H9 (cell line): Measurements from ENCODE around the gene TRUB2. TPM values are rescaled to one million over a fixed set of nuclear protein-coding genes. Genes with fewer than 3 reads are reported as not detected.

Source experiments
- DNase-seq: peaks from one replicate; pipeline ENCODE4 v3.0.0-alpha.2; 2017
- H2AFZ ChIP-seq: one replicate; pipeline ENCODE4 v1.6.1; 2013; ENCODE audit warnings: mild to moderate bottlenecking, low read length, control low read depth, moderate library complexity
- H2AK5ac ChIP-seq: 2 replicates; pipeline ENCODE4 v1.6.1; 2013; ENCODE audit warnings: low read length, control low read depth, mixed read lengths; ENCODE audit not compliant: insufficient read length
- H2BK120ac ChIP-seq: one replicate; pipeline ENCODE4 v1.6.1; 2013; ENCODE audit warnings: low read depth, mild to moderate bottlenecking, low read length, control low read depth, inconsistent platforms; ENCODE audit not compliant: poor library complexity, severe bottlenecking
- H2BK12ac ChIP-seq: 2 replicates; pipeline ENCODE4 v1.6.1; 2013; ENCODE audit warnings: low read length, control low read depth, mixed read lengths, low read depth; ENCODE audit not compliant: insufficient read length
- H2BK15ac ChIP-seq: 2 replicates; pipeline ENCODE4 v1.6.1; 2013; ENCODE audit warnings: low read depth, low read length, control low read depth
- H2BK20ac ChIP-seq: one replicate; pipeline ENCODE4 v1.6.1; 2013; ENCODE audit warnings: low read depth, mild to moderate bottlenecking, low read length, control low read depth, inconsistent platforms; ENCODE audit not compliant: poor library complexity, severe bottlenecking
- H2BK5ac ChIP-seq: 2 replicates; pipeline ENCODE4 v1.6.1; 2013; ENCODE audit warnings: low read length, control low read depth, mixed read lengths; ENCODE audit not compliant: insufficient read length
- H3K14ac ChIP-seq: 2 replicates; pipeline ENCODE4 v1.6.1; 2013; ENCODE audit warnings: low read length, control low read depth; ENCODE audit not compliant: insufficient read depth
- H3K18ac ChIP-seq: 2 replicates; pipeline ENCODE4 v1.6.1; 2013; ENCODE audit warnings: low read depth, mild to moderate bottlenecking, mixed read lengths, low read length, control low read depth; ENCODE audit not compliant: insufficient read length
- H3K23ac ChIP-seq: 2 replicates; pipeline ENCODE4 v1.6.1; 2013; ENCODE audit warnings: low read length, control low read depth, mixed read lengths, low read depth; ENCODE audit not compliant: insufficient read length
- H3K23me2 ChIP-seq: 2 replicates; pipeline ENCODE4 v1.6.1; 2013; ENCODE audit warnings: low read depth, mild to moderate bottlenecking, mixed read lengths, low read length, control low read depth; ENCODE audit not compliant: insufficient read length, poor library complexity, severe bottlenecking
- H3K27ac ChIP-seq: 2 replicates; pipeline ENCODE4 v1.5.1; 2013; ENCODE audit warnings: low read length, control low read depth, mixed read lengths, low read depth; ENCODE audit not compliant: insufficient read length
- H3K27me3 ChIP-seq: 2 replicates; pipeline ENCODE4 v1.6.1; 2013; ENCODE audit warnings: low read length, control low read depth, inconsistent platforms; ENCODE audit not compliant: insufficient read depth
- H3K4ac ChIP-seq: 2 replicates; pipeline ENCODE4 v1.6.1; 2013; ENCODE audit warnings: low read depth, mild to moderate bottlenecking, control low read depth, inconsistent platforms, low read length, moderate library complexity
- H3K4me1 ChIP-seq: 2 replicates; pipeline ENCODE4 v1.6.1; 2013; ENCODE audit warnings: low read length, control low read depth, inconsistent platforms; ENCODE audit not compliant: insufficient read depth
- H3K4me2 ChIP-seq: 2 replicates; pipeline ENCODE4 v1.6.1; 2013; ENCODE audit warnings: low read length, control low read depth, mixed read lengths; ENCODE audit not compliant: insufficient read length, insufficient read depth
- H3K56ac ChIP-seq: 2 replicates; pipeline ENCODE4 v1.6.1; 2013; ENCODE audit warnings: low read depth, mild to moderate bottlenecking, mixed read lengths, low read length, control low read depth; ENCODE audit not compliant: insufficient read length
- H3K79me1 ChIP-seq: 2 replicates; pipeline ENCODE4 v1.6.1; 2013; ENCODE audit warnings: low read depth, mild to moderate bottlenecking, moderate library complexity, low read length, control low read depth, inconsistent platforms; ENCODE audit not compliant: insufficient read depth, poor library complexity, severe bottlenecking
- H3K79me2 ChIP-seq: 2 replicates; pipeline ENCODE4 v1.6.1; 2013; ENCODE audit warnings: low read length, control low read depth, inconsistent platforms; ENCODE audit not compliant: insufficient read depth
- H3K9ac ChIP-seq: 2 replicates; pipeline ENCODE4 v1.6.1; 2013; ENCODE audit warnings: low read length, control low read depth, mixed read lengths; ENCODE audit not compliant: insufficient read length; ENCODE audit errors: extremely low read depth
- H3K9me3 ChIP-seq: one replicate; pipeline ENCODE4 v1.6.1; 2013; ENCODE audit warnings: low read depth, low read length, inconsistent platforms; ENCODE audit not compliant: control insufficient read depth
- H3T11ph ChIP-seq: one replicate; pipeline ENCODE4 v1.6.1; 2013; ENCODE audit warnings: mild to moderate bottlenecking, low read length, control low read depth, inconsistent platforms
- H4K20me1 ChIP-seq: one replicate; pipeline ENCODE4 v1.6.1; 2013; ENCODE audit not compliant: control insufficient read depth, insufficient read length, insufficient read depth
- H4K5ac ChIP-seq: 2 replicates; pipeline ENCODE4 v1.6.1; 2013; ENCODE audit warnings: low read depth, mild to moderate bottlenecking, mixed read lengths, low read length, control low read depth; ENCODE audit not compliant: insufficient read length
- H4K8ac ChIP-seq: replicated peaks from 2 replicates; pipeline ENCODE4 v1.6.1; 2013; ENCODE audit warnings: low read length, control low read depth, mixed read lengths, low read depth; ENCODE audit not compliant: insufficient read length
- H4K91ac ChIP-seq: 2 replicates; pipeline ENCODE4 v1.6.1; 2013; ENCODE audit warnings: low read depth, mild to moderate bottlenecking, moderate library complexity, mixed read lengths, low read length, control low read depth; ENCODE audit not compliant: insufficient read length
- H3K27ac Mint-ChIP-seq, 3 experiments: 2 replicates in 2 of 3; 3 replicates in 1 of 3; pipeline ENCODE4 v1.8.0; 2020 to 2021; ENCODE audit warnings: mixed read lengths in 3 of 3, mild to moderate bottlenecking in 1 of 3, moderate library complexity in 1 of 3
- H3K27me3 Mint-ChIP-seq: 2 replicates; pipeline ENCODE4 v1.8.0; 2021; ENCODE audit warnings: low read depth, mild to moderate bottlenecking, moderate library complexity, mixed read lengths
- H3K36me3 Mint-ChIP-seq, 3 experiments: 2 replicates in 2 of 3; 3 replicates in 1 of 3; pipeline ENCODE4 v1.8.0; 2020 to 2021; ENCODE audit warnings: low read depth in 3 of 3, mixed read lengths in 3 of 3; ENCODE audit not compliant: insufficient read depth in 1 of 3
- H3K4me1 Mint-ChIP-seq, 2 experiments: 2 replicates each; pipeline ENCODE4 v1.8.0; 2020; ENCODE audit warnings: mixed read lengths in 2 of 2
- H3K4me3 Mint-ChIP-seq, 2 experiments: 2 replicates in 1 of 2; 3 replicates in 1 of 2; pipeline ENCODE4 v1.8.0; 2020 to 2021; ENCODE audit warnings: mild to moderate bottlenecking in 2 of 2, mixed read lengths in 2 of 2, moderate library complexity in 1 of 2
- H3K9me3 Mint-ChIP-seq, 2 experiments: 2 replicates in 1 of 2; 3 replicates in 1 of 2; pipeline ENCODE4 v1.8.0; 2020; ENCODE audit warnings: mild to moderate bottlenecking in 2 of 2, mixed read lengths in 2 of 2, moderate library complexity in 1 of 2
- WGBS: extraction: QIAGEN DNeasy Blood & Tissue Kit; methylation state at CpG from one replicate; pipeline ENCODE4 v1.1.7; 2013; ENCODE audit warnings: missing lambda C conversion rate, low lambda C conversion rate, mixed read lengths; ENCODE audit not compliant: insufficient read length; ENCODE audit errors: extremely low coverage; 5-methylcytosine and 5-hydroxymethylcytosine counted together
- total RNA-seq: library from RNA; stranded (reverse); gene quantifications from 2 replicates; pipeline ENCODE4 v1.2.1, GENCODE V29; 2021
- TF ChIP-seq, protein P1 (sequence below): fragments of 200-600 bp; sonication (generic); conservative IDR thresholded peaks from 3 replicates; pipeline ENCODE4 v1.8.0; 2021; ENCODE audit warnings: antibody characterized with exemption, mild to moderate bottlenecking

The TRUB2 gene
- total RNA-seq, 1 experiment from 2014 or later = 38.3 TPM

DNA sequence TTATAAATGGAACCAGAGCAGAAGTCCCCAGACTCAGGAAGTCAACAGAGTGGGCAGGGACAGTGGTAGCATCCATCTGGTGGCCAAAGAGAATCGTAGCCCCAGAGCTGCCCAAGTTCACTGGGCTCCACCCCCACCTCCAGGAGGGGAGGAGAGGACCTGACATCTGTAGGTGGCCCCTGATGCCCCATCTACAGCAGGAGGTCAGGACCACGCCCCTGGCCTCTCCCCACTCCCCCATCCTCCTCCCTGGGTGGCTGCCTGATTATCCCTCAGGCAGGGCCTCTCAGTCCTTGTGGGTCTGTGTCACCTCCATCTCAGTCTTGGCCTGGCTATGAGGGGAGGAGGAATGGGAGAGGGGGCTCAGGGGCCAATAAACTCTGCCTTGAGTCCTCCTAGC, 38.6 kb upstream of the TRUB2 start:
- Histone ChIP-seq H3K18ac (no peak overlapping the region), H3T11ph (no peak overlapping the region), H4K8ac (no peak overlapping the region), H3K14ac (no peak overlapping the region), H3K4ac (no peak overlapping the region), H3K4me1 (peaks cover 7% of the 10 kb centered on the region; the same call in 1 of the 2 replicates), H3K9me3 (no peaks in the 10 kb centered on the region), H4K20me1 (no peaks in the 10 kb centered on the region), H2AK5ac (no peak overlapping the region), H2BK15ac (no peak overlapping the region), H3K9ac (no peak overlapping the region), H4K5ac (no peak overlapping the region), H3K27ac (no peak overlapping the region), H3K4me2 (no peak overlapping the region), H2BK20ac (no peak overlapping the region), H2BK5ac (no peak overlapping the region), H2BK12ac (no peak overlapping the region), H3K79me2 (no peaks in the 10 kb centered on the region), H3K27me3 (peaks cover 16% of the 10 kb centered on the region; the same call in 1 of the 2 replicates), H2BK120ac (no peak overlapping the region), H2AFZ (no peak overlapping the region), H3K23me2 (no peaks in the 10 kb centered on the region), H3K23ac (no peak overlapping the region), H3K79me1 (no peaks in the 10 kb centered on the region), H4K91ac (no peak overlapping the region), H3K56ac (no peak overlapping the region)
- peaks cover 13 to 21% of the 10 kb centered on the region in 2 experiments for H3K4me1 Mint-ChIP-seq
- H3K27ac Mint-ChIP-seq = no peak overlapping the region
- H3K4me3 Mint-ChIP-seq = no peak overlapping the region
- H3K27me3 Mint-ChIP-seq = peaks cover 55% of the 10 kb centered on the region
- no peak for DNase-seq
- no CpG with 5 or more reads among the region's 2 CpGs for WGBS
- H3K36me3 Mint-ChIP-seq = peaks cover 1 to 7% (median 4%) of the 10 kb centered on the region in 3 experiments; a peak in 6 of 7 replicates
- TF ChIP-seq, protein P1, sequence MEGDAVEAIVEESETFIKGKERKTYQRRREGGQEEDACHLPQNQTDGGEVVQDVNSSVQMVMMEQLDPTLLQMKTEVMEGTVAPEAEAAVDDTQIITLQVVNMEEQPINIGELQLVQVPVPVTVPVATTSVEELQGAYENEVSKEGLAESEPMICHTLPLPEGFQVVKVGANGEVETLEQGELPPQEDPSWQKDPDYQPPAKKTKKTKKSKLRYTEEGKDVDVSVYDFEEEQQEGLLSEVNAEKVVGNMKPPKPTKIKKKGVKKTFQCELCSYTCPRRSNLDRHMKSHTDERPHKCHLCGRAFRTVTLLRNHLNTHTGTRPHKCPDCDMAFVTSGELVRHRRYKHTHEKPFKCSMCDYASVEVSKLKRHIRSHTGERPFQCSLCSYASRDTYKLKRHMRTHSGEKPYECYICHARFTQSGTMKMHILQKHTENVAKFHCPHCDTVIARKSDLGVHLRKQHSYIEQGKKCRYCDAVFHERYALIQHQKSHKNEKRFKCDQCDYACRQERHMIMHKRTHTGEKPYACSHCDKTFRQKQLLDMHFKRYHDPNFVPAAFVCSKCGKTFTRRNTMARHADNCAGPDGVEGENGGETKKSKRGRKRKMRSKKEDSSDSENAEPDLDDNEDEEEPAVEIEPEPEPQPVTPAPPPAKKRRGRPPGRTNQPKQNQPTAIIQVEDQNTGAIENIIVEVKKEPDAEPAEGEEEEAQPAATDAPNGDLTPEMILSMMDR = no peak
- peaks cover 2 to 6% of the 10 kb centered on the region in 2 experiments; a peak in 3 of 5 replicates for H3K9me3 Mint-ChIP-seq
